ENCODE data around the gene MAP3K13.

Gene MAP3K13

GRCh38 chr3:185521349-185522138 is 158.6 kb downstream of the MAP3K13 start:
- DNase-seq: no peak

- DNase-seq: no peak
Observed at GRCh38 chr3:185526349-185526951, 163.5 kb downstream of the MAP3K13 start.

- no peak for DNase-seq
Observed at GRCh38 chr3:185527364-185527763, 164.4 kb downstream of the MAP3K13 start.

DNA sequence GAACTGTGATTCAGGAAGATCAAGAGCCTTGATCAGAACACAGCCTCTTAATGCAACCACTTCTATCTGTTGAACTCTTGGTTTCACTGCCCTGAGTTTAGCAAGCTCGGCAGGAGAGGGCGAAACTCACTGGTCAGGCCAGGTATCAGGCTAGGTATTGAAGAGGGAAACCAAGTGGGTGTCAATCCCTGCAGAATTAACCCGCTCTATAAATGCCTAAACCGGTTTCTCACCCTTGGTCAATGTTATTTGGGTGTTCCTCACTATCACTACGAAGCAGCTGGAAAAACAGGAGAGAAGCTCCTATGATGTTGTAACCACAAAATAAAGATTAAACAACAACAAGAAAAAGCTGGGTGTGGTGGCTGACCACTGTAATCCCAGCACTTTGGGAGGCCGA is 165.6 kb downstream of the MAP3K13 start:
- DNase-seq: no peak

DNA sequence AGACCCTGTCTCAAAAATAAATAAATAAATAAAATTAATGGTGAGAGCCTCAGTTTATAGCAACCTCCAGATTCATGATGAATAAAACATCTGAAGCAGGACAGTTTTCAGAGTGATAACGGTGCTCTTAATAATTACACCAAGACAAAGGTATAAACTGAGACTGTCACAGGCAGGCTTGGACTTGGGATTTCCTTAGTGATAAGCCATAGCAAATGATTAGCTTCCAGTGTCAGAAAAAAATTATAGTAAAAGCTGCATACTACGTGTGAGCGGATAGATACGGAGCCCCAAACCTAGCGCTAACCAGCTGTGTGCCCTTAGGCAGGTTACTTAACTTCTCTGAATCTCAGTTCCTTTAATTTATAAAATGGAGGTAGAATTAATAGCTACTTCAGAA is 167.9 kb downstream of the MAP3K13 start:
- no peak for DNase-seq

- no peak for DNase-seq
Observed at GRCh38 chr3:185532901-185533300, 170.0 kb downstream of the MAP3K13 start.

- no peak for DNase-seq
Observed at GRCh38 chr3:185534511-185534910, 171.6 kb downstream of the MAP3K13 start.

GRCh38 chr3:185537369-185537970 is 174.5 kb downstream of the MAP3K13 start:
- DNase-seq: no peak

All from cortex of kidney (tissue), 1 donor.